ENCODE results near the gene TUBA4A. TPM values are rescaled to one million over a fixed set of nuclear protein-coding genes. Genes with fewer than 3 reads are reported as not detected.

TUBA4A gene
- total RNA-seq, 1 experiment from 2014 or later, result 14.9 TPM

DNA sequence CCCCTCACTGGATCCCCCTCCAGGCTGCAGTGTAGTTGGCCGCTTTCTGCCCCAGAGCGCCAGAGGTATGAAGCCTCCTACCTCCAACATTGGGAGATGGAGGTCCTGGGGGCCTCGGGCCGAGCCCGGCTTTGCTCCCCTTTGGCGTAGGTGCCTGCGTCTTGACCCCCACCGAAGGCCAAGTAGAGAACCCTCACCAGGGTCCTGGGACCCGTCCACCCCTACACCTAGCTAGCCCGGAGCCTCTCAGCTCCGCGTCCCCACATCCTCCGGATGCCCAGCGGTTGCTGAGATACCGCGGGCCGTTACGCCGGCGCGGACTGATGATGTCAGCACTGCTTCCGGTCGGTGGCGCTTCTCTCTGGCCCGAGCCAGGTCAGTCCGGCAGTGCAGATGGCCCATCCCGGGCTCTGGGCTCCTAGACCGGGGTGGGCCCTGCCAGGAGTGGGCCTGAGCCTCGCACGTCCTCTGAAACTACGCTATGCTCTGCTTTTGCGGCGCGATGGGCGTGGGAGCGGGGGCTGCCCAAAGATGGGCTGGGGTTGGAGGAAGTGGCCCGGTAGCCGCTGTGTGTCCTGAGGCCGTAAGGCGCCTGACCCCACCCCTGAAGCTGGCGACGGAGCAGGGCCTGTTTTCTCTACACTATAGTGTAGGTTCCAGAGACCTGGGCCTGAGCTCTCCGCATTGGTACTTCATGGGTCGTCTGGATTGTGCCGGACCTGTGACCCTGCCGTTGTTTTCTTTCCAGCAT lies 8.4 kb downstream of the TUBA4A start, which contains the start of the genes GLB1L and STK16:
GLB1L (minus strand) TSS at position 297 of the 751 bp plus-strand sequence. CDS start 1,871 bp downstream, outside the sequence.
STK16 (plus strand) TSS at position 332 of the 751 bp plus-strand sequence. CDS start 521 bp downstream, outside the sequence.
- CTCF ChIA-PET, result interaction anchor here (0.6 to 2.3 kb wide), 4 partner anchors 9 to 49 kb away, joined by 4 to 11 read pairs (median 7); partner anchors contain the start of genes TUBA4A and ZFAND2B
- peaks cover 33% of the 10 kb centered on the region for H3K4me1 ChIP-seq
- H3K36me3 ChIP-seq (ENCODE audit: control insufficient read depth, insufficient read depth, low read length), result no peaks in the 10 kb centered on the region; the same call in 1 of the 2 replicates
- Mint-ChIP-seq H3K27ac (ENCODE audit: unreplicated experiment) (peak within 1 kb of the TSS; percentile 90), H3K4me3 (ENCODE audit: unreplicated experiment) (peak within 1 kb of the TSS; percentile 82), H3K4me1 (ENCODE audit: low read depth, unreplicated experiment) (peaks cover 23% of the 10 kb centered on the region), H3K9me3 (ENCODE audit: unreplicated experiment) (no peaks in the 10 kb centered on the region), H3K27me3 (ENCODE audit: insufficient read depth, unreplicated experiment) (no peaks in the 10 kb centered on the region), H3K36me3 (ENCODE audit: insufficient read depth, unreplicated experiment) (peaks cover 18% of the 10 kb centered on the region)
- H3K9me3 ChIP-seq, result no peaks in the 10 kb centered on the region
- no peaks in the 10 kb centered on the region for H3K27me3 ChIP-seq (replicated peaks; ENCODE audit: control insufficient read depth, insufficient read depth, low read length)
- TSS peak; percentile 66 for BruUV-seq (replicated peaks)
- POLR2A ChIA-PET, result interaction anchor here (0.7 to 2.2 kb wide), 8 partner anchors 9 to 69 kb away, joined by 3 to 14 read pairs (median 6); partner anchors contain the start of genes ABCB6, ANKZF1, ATG9A and CNPPD1
- H3K4me3 ChIP-seq (ENCODE audit: low read depth, low read length), result peak within 1 kb of the TSS; percentile 73
- intact Hi-C loops (cut with micrococcal nuclease; ENCODE audit: unreplicated experiment), result loop anchor here (1.0 kb wide), 1 partner anchor 85 kb away; the partner anchor contains the start of gene NHEJ1
- DNase-seq, result peak; percentile 94
- TF ChIP-seq, protein P1, sequence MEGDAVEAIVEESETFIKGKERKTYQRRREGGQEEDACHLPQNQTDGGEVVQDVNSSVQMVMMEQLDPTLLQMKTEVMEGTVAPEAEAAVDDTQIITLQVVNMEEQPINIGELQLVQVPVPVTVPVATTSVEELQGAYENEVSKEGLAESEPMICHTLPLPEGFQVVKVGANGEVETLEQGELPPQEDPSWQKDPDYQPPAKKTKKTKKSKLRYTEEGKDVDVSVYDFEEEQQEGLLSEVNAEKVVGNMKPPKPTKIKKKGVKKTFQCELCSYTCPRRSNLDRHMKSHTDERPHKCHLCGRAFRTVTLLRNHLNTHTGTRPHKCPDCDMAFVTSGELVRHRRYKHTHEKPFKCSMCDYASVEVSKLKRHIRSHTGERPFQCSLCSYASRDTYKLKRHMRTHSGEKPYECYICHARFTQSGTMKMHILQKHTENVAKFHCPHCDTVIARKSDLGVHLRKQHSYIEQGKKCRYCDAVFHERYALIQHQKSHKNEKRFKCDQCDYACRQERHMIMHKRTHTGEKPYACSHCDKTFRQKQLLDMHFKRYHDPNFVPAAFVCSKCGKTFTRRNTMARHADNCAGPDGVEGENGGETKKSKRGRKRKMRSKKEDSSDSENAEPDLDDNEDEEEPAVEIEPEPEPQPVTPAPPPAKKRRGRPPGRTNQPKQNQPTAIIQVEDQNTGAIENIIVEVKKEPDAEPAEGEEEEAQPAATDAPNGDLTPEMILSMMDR (IDR thresholded peaks at IDR 0.05; ENCODE audit: insufficient read depth in 1 of 2, low read depth in 1 of 2, low read length in 1 of 2, severe bottlenecking in 1 of 2, unreplicated experiment in 1 of 2), result no peak

DNA sequence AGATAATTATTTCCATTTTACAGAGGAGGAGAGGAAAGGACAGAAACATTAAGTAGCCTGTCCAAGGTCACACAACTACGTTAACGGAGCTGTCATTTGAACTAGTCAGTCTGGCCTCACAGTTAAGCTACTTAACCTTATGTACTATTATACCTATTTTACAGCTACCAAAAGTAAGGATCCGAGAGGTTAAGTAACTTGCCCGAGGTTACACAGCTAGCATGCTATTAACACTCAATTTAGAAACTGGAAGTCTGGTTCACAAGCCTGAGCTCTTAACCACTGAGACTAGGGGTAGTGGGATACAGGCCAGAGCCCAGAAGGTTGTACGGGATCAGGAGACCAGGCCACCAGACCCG lies 8.9 kb downstream of the TUBA4A start:
- Histone ChIP-seq H3K27me3 (replicated peaks; ENCODE audit: control insufficient read depth, insufficient read depth, low read length) (no peaks in the 10 kb centered on the region), H3K9me3 (no peaks in the 10 kb centered on the region), H3K36me3 (ENCODE audit: control insufficient read depth, insufficient read depth, low read length) (no peaks in the 10 kb centered on the region), H3K4me3 (ENCODE audit: low read depth, low read length) (peak overlapping the region; percentile 73), H3K4me1 (peaks cover 27% of the 10 kb centered on the region)
- ChIA-PET POLR2A (interaction anchor here (0.7 to 2.2 kb wide), 7 partner anchors 9 to 69 kb away, joined by 3 to 14 read pairs (median 6); partner anchors contain the start of genes ABCB6, ANKZF1, ATG9A and CNPPD1), CTCF (interaction anchor here (0.6 to 2.3 kb wide), 4 partner anchors 10 to 50 kb away, joined by 4 to 11 read pairs (median 7); partner anchors contain the start of genes TUBA4A and ZFAND2B)
- BruUV-seq (replicated peaks), result TSS peak; percentile 66
- DNase-seq, result no peak
- Mint-ChIP-seq H3K9me3 (ENCODE audit: unreplicated experiment) (no peaks in the 10 kb centered on the region), H3K27ac (ENCODE audit: unreplicated experiment) (peak overlapping the region; percentile 90), H3K4me3 (ENCODE audit: unreplicated experiment) (peak overlapping the region; percentile 82), H3K27me3 (ENCODE audit: insufficient read depth, unreplicated experiment) (no peaks in the 10 kb centered on the region), H3K36me3 (ENCODE audit: insufficient read depth, unreplicated experiment) (peaks cover 18% of the 10 kb centered on the region), H3K4me1 (ENCODE audit: low read depth, unreplicated experiment) (peaks cover 18% of the 10 kb centered on the region)
- intact Hi-C loops (cut with micrococcal nuclease; ENCODE audit: unreplicated experiment), result loop anchor here (1.0 kb wide), 1 partner anchor 84 kb away; the partner anchor contains the start of gene NHEJ1
- TF ChIP-seq, protein P1 (IDR thresholded peaks at IDR 0.05; ENCODE audit: insufficient read depth in 1 of 2, low read depth in 1 of 2, low read length in 1 of 2, severe bottlenecking in 1 of 2, unreplicated experiment in 1 of 2), result no peak

DNA sequence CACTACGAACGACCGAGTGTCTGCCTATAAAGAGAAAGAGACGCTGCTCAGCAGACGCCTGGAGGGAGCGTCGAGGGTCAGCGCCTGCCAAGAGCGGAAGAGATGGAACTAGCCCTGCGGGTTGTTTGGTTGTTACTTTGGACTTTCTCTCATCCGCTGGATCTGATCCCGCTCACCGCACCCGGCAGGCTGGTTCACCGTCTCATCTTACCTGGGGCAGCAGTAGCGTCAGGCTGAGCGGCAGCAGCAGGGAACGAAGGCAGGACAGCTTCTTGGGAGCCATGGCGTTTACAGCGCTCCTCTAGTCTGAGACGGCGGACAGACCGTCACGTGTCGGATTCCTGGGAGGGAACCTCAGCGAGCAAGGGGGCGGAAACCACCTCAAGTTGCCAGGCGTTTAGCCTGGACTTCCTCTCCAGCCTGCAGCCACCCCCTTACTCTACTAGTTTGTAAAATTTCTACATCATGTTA lies 10.4 kb downstream of the TUBA4A start:
- Histone ChIP-seq H3K4me1 (peaks cover 13% of the 10 kb centered on the region), H3K36me3 (ENCODE audit: control insufficient read depth, insufficient read depth, low read length) (no peaks in the 10 kb centered on the region), H3K27me3 (replicated peaks; ENCODE audit: control insufficient read depth, insufficient read depth, low read length) (no peaks in the 10 kb centered on the region), H3K4me3 (ENCODE audit: low read depth, low read length) (no peak overlapping the region), H3K9me3 (no peaks in the 10 kb centered on the region)
- Mint-ChIP-seq H3K27ac (ENCODE audit: unreplicated experiment) (no peak overlapping the region), H3K27me3 (ENCODE audit: insufficient read depth, unreplicated experiment) (no peaks in the 10 kb centered on the region), H3K4me1 (ENCODE audit: low read depth, unreplicated experiment) (peaks cover 3% of the 10 kb centered on the region), H3K36me3 (ENCODE audit: insufficient read depth, unreplicated experiment) (peaks cover 10% of the 10 kb centered on the region), H3K9me3 (ENCODE audit: unreplicated experiment) (no peaks in the 10 kb centered on the region), H3K4me3 (ENCODE audit: unreplicated experiment) (no peak overlapping the region)
- no peak for DNase-seq
- ChIA-PET POLR2A (no interaction called here), CTCF (no interaction called here)
- intact Hi-C loops (cut with micrococcal nuclease; ENCODE audit: unreplicated experiment), result no loop called here
- TF ChIP-seq, protein P1 (IDR thresholded peaks at IDR 0.05; ENCODE audit: insufficient read depth in 1 of 2, low read depth in 1 of 2, low read length in 1 of 2, severe bottlenecking in 1 of 2, unreplicated experiment in 1 of 2), result no peak
- BruUV-seq (replicated peaks), result no TSS peak
